ENCODE results near the gene EIF1AX. TPM values are rescaled to one million over a fixed set of nuclear protein-coding genes. Genes with fewer than 3 reads are reported as not detected.

Gene EIF1AX
- total RNA-seq, 1 experiment from 2014 or later = 77.3 TPM

GRCh38 chrX:20177093-20177492, 35.5 kb upstream of the EIF1AX start:
- intact Hi-C loops (cut with micrococcal nuclease; ENCODE audit: unreplicated experiment) = no loop called here
- H3K27ac ChIP-seq = no peak overlapping the region

GRCh38 chrX:20173856-20174255, 32.2 kb upstream of the EIF1AX start:
- Histone ChIP-seq H3K27me3 (ENCODE audit: insufficient read depth, low read depth) (no peaks in the 10 kb centered on the region), H3K79me2 (ENCODE audit: low read depth) (no peaks in the 10 kb centered on the region), H4K20me1 (ENCODE audit: insufficient read depth) (no peaks in the 10 kb centered on the region), H3K36me3 (ENCODE audit: low read depth) (no peaks in the 10 kb centered on the region), H3K4me3 (no peak overlapping the region), H3K4me1 (replicated peaks; ENCODE audit: insufficient read depth) (no peaks in the 10 kb centered on the region), H3K9me2 (ENCODE audit: insufficient read depth) (no peaks in the 10 kb centered on the region), H3K27ac (no peak overlapping the region), H2AFZ (no peak overlapping the region), H3F3A (ENCODE audit: insufficient read depth, low read depth) (no peaks in the 10 kb centered on the region), H3K9me3 (ENCODE audit: insufficient read depth, low read depth) (no peaks in the 10 kb centered on the region), H3K4me2 (no peak overlapping the region)
- no peak for TF ChIP-seq EZH2 (IDR thresholded peaks at IDR 0.05; ENCODE audit: low read depth)
- TF ChIP-seq CTCF (conservative IDR thresholded peaks at IDR 0.05) = no peak
- DNase-seq = no peak
- intact Hi-C loops (cut with micrococcal nuclease; ENCODE audit: unreplicated experiment) = no loop called here
- CTCF ChIA-PET = no interaction called here
- no TSS peak for BruUV-seq (replicated peaks)
- POLR2A ChIA-PET (ENCODE audit: unreplicated experiment) = no interaction called here

More at GRCh38 chrX:20177093-20177492, 35.5 kb upstream of the EIF1AX start:
- H3K4me1 ChIP-seq (replicated peaks; ENCODE audit: insufficient read depth) = no peaks in the 10 kb centered on the region
- H4K20me1 ChIP-seq (ENCODE audit: insufficient read depth) = no peaks in the 10 kb centered on the region
- POLR2A ChIA-PET (ENCODE audit: unreplicated experiment) = no interaction called here
- no peaks in the 10 kb centered on the region for H3K9me2 ChIP-seq (ENCODE audit: insufficient read depth)
- no peaks in the 10 kb centered on the region for H3K79me2 ChIP-seq (ENCODE audit: low read depth)
- no peak overlapping the region for H2AFZ ChIP-seq
- TF ChIP-seq EZH2 (IDR thresholded peaks at IDR 0.05; ENCODE audit: low read depth) (no peak), CTCF (conservative IDR thresholded peaks at IDR 0.05) (no peak)
- CTCF ChIA-PET = no interaction called here
- no peaks in the 10 kb centered on the region for H3K9me3 ChIP-seq (ENCODE audit: insufficient read depth, low read depth)
- H3K27me3 ChIP-seq (ENCODE audit: insufficient read depth, low read depth) = no peaks in the 10 kb centered on the region
- BruUV-seq (replicated peaks) = no TSS peak
- no peak overlapping the region for H3K4me2 ChIP-seq
- no peak overlapping the region for H3K4me3 ChIP-seq
- DNase-seq = no peak
- no peaks in the 10 kb centered on the region for H3F3A ChIP-seq (ENCODE audit: insufficient read depth, low read depth)
- no peaks in the 10 kb centered on the region for H3K36me3 ChIP-seq (ENCODE audit: low read depth)

GRCh38 chrX:20173313-20173712, 31.7 kb upstream of the EIF1AX start:
- CTCF ChIA-PET = no interaction called here
- TF ChIP-seq CTCF (conservative IDR thresholded peaks at IDR 0.05) = no peak
- no peak for TF ChIP-seq EZH2 (IDR thresholded peaks at IDR 0.05; ENCODE audit: low read depth)
- Histone ChIP-seq H3K9me3 (ENCODE audit: insufficient read depth, low read depth) (no peaks in the 10 kb centered on the region), H3F3A (ENCODE audit: insufficient read depth, low read depth) (no peaks in the 10 kb centered on the region), H3K79me2 (ENCODE audit: low read depth) (no peaks in the 10 kb centered on the region), H2AFZ (no peak overlapping the region), H3K4me2 (no peak overlapping the region), H4K20me1 (ENCODE audit: insufficient read depth) (no peaks in the 10 kb centered on the region), H3K9me2 (ENCODE audit: insufficient read depth) (no peaks in the 10 kb centered on the region), H3K4me3 (no peak overlapping the region), H3K36me3 (ENCODE audit: low read depth) (0 out of 2 replicates have a peak, but pooled peaks cover 5% of the 10 kb centered on the region), H3K4me1 (replicated peaks; ENCODE audit: insufficient read depth) (no peaks in the 10 kb centered on the region), H3K27me3 (ENCODE audit: insufficient read depth, low read depth) (no peaks in the 10 kb centered on the region), H3K27ac (no peak overlapping the region)
- DNase-seq = no peak
- POLR2A ChIA-PET (ENCODE audit: unreplicated experiment) = no interaction called here
- intact Hi-C loops (cut with micrococcal nuclease; ENCODE audit: unreplicated experiment) = no loop called here
- BruUV-seq (replicated peaks) = no TSS peak
